Measurements from ENCODE around the gene SCO1. TPM values are rescaled to one million over a fixed set of nuclear protein-coding genes. Genes with fewer than 3 reads are reported as not detected.

SCO1 gene
- total and polyA plus RNA-seq, 2 donors (not counting 3 experiments of a cell fraction or from before 2014, with no cell fraction given), result 11.9 to 30.8 TPM

DNA sequence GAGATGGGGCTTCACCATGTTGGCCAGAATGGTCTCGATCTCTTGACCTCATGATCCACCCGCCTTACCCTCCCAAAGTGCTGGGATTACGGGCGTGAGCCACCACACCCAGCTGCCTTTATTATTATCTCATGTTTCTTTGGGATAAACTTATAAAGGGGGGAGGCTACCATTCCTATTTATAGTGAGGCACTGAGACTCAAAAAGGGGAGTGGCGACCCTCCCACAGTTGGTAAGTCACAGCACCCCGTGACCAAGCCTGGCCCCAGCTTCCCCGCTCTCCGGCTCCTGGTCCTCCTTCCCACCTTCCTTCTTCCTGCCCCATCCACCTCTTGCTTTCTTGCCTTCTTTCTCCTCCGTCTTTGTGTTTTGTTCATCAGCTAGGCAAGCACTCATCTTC lies 45.4 kb downstream of the SCO1 start:
- no peaks in the 10 kb centered on the region for H3K9me1 ChIP-seq (replicated peaks; ENCODE audit: control insufficient read depth, extremely low read depth, insufficient read depth, low read length)
- no peaks in the 10 kb centered on the region for H3K36me3 ChIP-seq (ENCODE audit: control insufficient read depth in 2 of 2, extremely low read depth in 1 of 2, insufficient read depth in 2 of 2, low read length in 2 of 2)
- no peak overlapping the region for H3K4me2 ChIP-seq (ENCODE audit: insufficient read depth, low read length)
- H3K9me3 ChIP-seq (replicated peaks; ENCODE audit: control insufficient read depth, insufficient read depth, low read length), result no peaks in the 10 kb centered on the region
- FAIRE-seq (no peak), DNase-seq (ENCODE audit: low read depth, low spot score) (no peak)
- H3K27me3 ChIP-seq (ENCODE audit: control insufficient read depth in 2 of 2, insufficient read depth in 2 of 2, low read length in 2 of 2), result no peaks in the 10 kb centered on the region
- H3K27ac ChIP-seq (ENCODE audit: insufficient read depth, low read depth, low read length), result no peak overlapping the region
- no peaks in the 10 kb centered on the region for H3K79me2 ChIP-seq (ENCODE audit: control insufficient read depth, insufficient read depth, low read length)
- ChIA-PET CTCF (interaction anchor here (0.7 kb wide), 1 partner anchor 122 kb away, joined by 3 read pairs; no protein-coding TSS in a partner anchor), POLR2A (no interaction called here)
- TF ChIP-seq POLR2AphosphoS5 (IDR thresholded peaks at IDR 0.05; ENCODE audit: insufficient read depth, low read depth, low read length) (no peak), MAX (IDR thresholded peaks at IDR 0.05; ENCODE audit: insufficient read depth, insufficient read length) (no peak), CTCF (IDR thresholded peaks at IDR 0.05; ENCODE audit: extremely low read depth in 1 of 2, insufficient read depth in 1 of 2, low read depth in 1 of 2, low read length in 2 of 2) (no peak), MYC (IDR thresholded peaks at IDR 0.05; ENCODE audit: low read depth, low read length) (no peak), FOS (IDR thresholded peaks at IDR 0.05; ENCODE audit: borderline replicate concordance, insufficient read depth, low read length) (no peak), JUN (IDR thresholded peaks at IDR 0.05; ENCODE audit: borderline replicate concordance, insufficient read depth, insufficient read length, low read depth) (no peak), GATA2 (IDR thresholded peaks at IDR 0.05; ENCODE audit: insufficient read depth, insufficient read length, low read depth, low read length) (no peak), EZH2 (IDR thresholded peaks at IDR 0.05; ENCODE audit: borderline replicate concordance, low read depth, low read length, severe bottlenecking) (no peak), POLR2A (IDR thresholded peaks at IDR 0.05; ENCODE audit: low read depth, low read length) (no peak)
- no peaks in the 10 kb centered on the region for H3K4me1 ChIP-seq (ENCODE audit: control insufficient read depth, extremely low read depth, insufficient read depth, low read length)
- intact Hi-C loops (cut with micrococcal nuclease), result no loop called here
- no peak overlapping the region for H3K4me3 ChIP-seq (replicated peaks in 1 of 3; ENCODE audit: insufficient read depth in 1 of 3, low read depth in 1 of 3, low read length in 3 of 3)
- no peak overlapping the region for H2AFZ ChIP-seq (ENCODE audit: low read depth, low read length)
- H4K20me1 ChIP-seq (replicated peaks; ENCODE audit: control insufficient read depth, extremely low read depth, insufficient read depth, low read length), result no peaks in the 10 kb centered on the region
- dilution Hi-C loops (cut with MboI; ENCODE audit: extremely low pct_ligation_motif_present, low sequenced_read_pairs), result no loop called here
- H3K9ac ChIP-seq (replicated peaks; ENCODE audit: extremely low read depth, insufficient read depth, low read length), result no peak overlapping the region
- no TSS peak for BruUV-seq (replicated peaks)
